HG03342 (cell line): ENCODE data around the gene WDR73.
"Not testable (repeated sequence)": the region's sequence is repeated elsewhere in the genome, so short reads cannot be mapped to it uniquely, and the experiment has no call there.

Experiments
- ATAC-seq: cut with Tn5 transposase; IDR thresholded peaks from one replicate; pipeline ENCODE4 v1.9.1; 2021; ENCODE audit warnings: mild to moderate bottlenecking, moderate library complexity; ENCODE audit not compliant: unreplicated experiment

Gene WDR73

GRCh38 chr15:84658080-84658787, 4.2 kb upstream of the WDR73 start, which contains the start of gene NMB:
Gene NMB (minus strand): TSS chr15:84658199. CDS start chr15:84658152, 47 bp downstream.
- peak; percentile 64 for ATAC-seq

GRCh38 chr15:84657748-84658079, 3.6 kb upstream of the WDR73 start:
- ATAC-seq: no peak

GRCh38 chr15:84656972-84657371, 2.9 kb upstream of the WDR73 start:
- no peak for ATAC-seq

- ATAC-seq: peak; percentile 29
These were observed 788 bp upstream of the WDR73 start for GRCh38 chr15:84654689-84655453.

GRCh38 chr15:84653584-84653909, 536 bp downstream of the WDR73 start:
- ATAC-seq: no peak

DNA sequence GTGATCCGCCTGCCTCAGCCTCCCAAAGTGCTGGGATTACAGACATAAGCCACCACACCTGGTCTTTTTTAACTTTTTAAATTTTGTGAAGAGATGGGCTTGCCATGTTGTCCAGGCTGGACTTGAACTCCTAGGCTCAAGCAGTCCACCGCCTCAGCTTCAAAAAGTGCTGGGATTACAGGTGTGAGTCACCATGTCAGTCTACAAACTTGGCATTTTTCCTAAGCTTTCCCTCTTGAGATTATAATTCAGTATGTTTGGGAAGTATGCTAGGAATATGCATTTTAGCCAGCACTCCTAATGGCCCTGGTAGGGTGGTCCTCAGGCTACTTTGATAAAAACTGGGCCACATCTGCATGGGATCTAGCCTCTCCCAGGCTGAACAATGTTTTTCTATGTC, 4.4 kb downstream of the WDR73 start:
- ATAC-seq: no peak

GRCh38 chr15:84648539-84648938, 5.5 kb downstream of the WDR73 start:
- no peak for ATAC-seq

- ATAC-seq: no peak
These were observed 6.4 kb downstream of the WDR73 start for GRCh38 chr15:84647726-84648125.

DNA sequence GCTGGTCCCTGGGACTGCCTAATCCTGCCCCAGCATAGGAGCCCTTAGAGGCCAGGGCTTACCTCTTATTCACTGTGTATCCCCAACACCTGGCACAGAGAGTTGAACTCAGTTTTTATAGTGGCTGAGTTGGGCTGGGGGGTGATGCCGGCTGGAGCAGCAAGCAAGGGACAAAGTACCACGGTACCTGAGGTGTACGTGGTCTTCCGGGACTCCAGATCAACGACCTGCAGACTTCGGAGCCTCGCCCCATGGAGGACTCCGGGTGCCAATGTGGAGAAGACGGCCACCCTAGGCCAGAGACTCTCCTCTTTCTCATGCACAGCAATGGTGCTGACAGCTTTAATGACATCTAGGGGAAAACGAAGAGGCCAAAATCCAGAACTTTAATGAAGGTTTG, 8.1 kb downstream of the WDR73 start:
- no peak for ATAC-seq

DNA sequence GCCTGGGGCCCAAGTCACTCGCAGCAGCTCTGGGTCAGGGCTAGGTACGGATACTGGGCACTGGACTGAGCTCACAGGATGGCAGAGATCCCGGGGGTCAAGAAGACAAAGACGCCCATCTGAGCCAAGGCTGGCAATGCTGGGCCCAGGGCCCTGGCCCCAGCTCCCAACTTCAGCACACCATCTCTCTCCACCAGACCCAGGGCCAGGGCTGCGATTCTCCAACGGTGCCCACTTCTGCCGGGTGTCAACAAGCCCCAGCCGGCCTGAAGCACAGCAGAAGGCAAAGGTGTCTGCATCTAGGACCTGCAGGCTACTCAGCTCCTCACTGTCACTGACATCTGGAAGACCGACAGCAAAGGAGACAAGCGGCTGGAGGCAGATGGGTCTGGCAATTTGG, 8.6 kb downstream of the WDR73 start:
- ATAC-seq: no peak

GRCh38 chr15:84643838-84644237, 10.2 kb downstream of the WDR73 start:
- ATAC-seq: no peak

DNA sequence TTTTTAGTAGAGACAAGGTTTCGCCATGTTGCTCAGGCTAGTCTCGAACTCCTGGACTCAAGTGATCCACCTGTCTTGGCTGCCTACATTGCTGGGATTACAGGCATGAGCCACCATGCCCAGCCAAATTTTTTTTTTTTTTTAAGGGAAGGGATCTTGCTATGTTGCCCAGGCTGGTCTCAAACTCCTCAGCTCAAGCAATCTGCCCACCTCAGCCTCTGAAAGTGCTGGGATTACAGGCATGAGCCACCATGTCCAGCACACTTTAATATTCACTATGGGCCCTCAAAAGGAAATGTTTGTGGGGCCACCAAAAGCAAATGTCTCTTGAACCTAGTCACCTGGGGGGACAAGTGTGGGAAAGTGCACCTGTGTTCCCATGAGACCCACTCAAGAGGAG, 11.4 kb downstream of the WDR73 start:
- ATAC-seq: not testable (repeated sequence)

DNA sequence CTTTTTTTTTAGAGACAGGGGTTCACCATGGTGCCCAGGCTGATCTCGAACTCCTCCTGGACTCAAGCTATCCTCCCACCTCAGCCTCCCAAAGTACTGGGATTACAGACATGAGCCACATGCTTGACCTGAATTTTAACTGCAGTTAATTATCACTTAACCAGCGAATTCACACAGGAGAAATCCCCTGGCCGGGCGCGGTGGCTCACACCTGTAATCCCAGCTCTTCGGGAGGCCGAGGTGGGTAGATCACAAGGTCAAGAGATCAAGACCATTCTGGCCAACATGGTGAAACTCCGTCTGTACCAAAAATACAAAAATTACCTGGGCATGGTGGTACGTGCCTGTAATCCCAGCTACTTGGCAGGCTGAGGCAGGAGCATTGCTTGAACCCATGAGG, 12.2 kb downstream of the WDR73 start:
- not testable (repeated sequence) for ATAC-seq

GRCh38 chr15:84638103-84638502, 16.0 kb downstream of the WDR73 start:
- ATAC-seq: no peak

DNA sequence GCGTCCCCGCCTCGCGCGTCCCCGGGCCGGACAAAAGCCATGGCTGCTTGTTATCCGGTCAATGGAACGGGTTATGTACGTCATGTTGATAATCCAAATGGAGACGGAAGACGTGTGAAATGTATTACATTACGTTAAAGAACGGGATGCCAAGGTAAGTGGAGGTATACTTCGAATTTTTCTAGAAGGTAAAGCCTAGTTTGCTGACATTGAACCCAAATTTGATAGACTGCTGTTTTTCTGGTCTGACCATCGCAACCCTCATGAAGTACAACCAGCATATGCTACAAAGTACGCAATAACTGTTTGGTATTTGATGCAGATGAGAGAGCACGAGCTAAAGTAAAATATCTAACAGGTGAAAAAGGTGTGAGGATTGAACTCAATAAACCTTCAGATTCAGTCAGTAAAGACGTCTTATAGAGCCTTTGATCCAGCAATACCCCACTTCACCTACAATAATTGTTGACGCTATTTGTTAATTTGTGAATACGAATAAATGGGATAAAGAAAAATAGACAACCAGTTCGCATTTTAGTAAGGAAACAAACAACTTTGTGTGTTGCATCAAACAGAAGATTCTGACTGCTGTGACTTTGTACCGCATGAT, 19.8 kb downstream of the WDR73 start:
- no peak for ATAC-seq

DNA sequence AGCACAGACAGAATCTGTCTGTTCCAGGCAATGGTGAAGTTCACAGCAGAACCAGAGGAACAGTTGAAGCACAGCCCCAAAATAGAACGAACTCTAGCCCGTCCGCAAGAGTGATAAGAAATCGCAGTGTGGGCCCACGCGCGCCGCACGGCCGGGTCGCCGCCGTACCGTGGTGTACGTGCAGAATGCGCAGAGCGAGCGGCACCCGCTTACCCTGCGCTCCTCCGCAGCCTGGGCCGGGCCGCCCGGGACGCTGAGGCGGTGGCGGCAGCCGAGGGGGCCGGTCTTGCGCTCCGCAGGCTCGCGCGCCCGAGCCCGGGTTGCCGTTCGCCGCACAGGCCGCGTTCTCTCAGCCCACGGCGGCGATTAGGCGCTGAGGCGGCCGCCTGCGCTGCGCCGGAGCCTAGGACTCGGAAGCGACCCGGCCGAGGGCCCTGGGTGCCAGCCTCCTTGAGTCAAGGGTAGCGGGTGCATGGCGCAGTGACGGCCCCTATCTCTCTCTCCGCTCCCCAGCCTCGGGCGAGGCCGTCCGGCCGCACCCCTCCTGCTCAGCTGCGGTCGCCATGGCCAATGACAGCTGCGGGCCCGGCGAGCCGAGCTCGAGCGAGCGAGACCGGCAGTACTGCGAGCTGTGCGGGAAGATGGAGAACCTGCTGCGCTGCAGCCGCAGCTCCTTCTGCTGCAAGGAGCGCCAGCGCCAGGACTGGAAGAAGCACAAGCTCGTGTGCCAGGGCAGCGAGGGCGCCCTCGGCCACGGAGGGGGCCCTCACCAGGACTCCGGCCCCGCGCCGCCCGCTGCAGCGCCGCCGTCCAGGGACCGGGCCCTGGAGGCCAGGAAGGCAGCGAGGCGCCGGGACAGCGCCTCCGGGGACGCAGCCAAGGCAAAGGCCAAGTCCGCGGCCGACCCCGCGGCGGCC, 20.5 kb downstream of the WDR73 start:
- peak; percentile 28 for ATAC-seq

DNA sequence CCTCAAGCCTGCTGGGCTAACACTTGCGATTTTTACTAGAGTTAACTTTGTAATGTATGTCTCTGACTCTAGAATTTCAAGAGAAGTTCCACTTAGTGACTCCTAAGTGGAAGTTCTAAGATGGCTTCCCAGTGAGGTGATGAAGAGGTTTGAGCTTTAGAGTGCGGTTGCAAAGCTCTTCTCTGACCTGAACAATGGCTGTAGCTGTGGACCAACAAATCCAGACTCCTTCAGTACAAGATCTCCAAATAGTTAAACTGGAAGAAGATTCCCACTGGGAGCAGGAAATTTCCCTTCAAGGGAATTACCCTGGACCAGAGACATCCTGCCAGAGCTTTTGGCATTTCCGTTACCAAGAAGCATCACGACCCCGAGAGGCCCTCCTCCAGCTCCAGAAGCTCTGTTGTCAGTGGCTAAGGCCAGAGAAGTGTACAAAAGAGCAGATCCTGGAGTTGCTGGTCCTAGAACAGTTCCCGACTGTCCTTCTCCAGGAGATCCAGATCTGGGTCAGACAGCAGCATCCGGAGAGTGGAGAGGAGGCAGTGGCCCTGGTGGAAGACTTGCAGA, 22.3 kb downstream of the WDR73 start:
- ATAC-seq: no peak

DNA sequence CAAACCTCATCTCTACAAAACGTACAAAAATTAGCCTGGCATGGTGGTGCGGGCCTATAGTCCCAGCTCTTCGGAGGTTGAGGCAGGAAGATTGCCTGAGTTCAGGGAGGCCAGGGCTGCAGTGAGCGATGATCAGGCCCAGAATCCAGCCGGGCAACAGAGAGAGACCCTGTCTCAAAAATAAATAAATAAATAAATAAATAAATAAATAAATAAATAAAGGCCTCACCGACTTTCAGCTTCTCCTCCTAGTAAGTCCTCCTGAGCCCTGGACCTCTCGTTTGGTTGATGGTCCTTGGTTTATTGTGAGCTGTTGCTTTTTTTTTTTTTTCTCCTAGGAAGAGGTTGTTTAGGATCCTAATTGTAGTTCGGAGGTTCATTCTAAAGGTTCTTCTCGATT, 25.1 kb downstream of the WDR73 start:
- no peak for ATAC-seq

DNA sequence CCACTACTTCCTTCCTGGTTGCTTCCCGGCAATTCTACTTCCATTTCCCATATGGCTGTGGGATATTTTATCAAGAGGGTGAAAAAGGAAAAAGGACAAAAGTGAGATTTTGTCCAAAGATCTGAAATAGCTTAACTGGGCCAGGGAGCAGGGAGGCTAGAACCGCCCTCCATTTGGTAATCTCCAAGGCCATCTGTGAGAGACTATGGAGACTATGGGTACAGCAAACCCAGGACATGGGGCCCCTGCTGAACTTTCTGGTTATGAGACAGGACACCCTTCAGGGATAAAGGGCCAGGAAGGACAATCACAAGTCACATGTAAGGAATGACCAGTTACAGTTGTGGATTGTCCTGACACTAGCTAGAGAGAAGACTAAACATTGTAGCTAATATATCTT, 29.0 kb downstream of the WDR73 start:
- no peak for ATAC-seq

GRCh38 chr15:84624359-84624758, 29.7 kb downstream of the WDR73 start:
- ATAC-seq: no peak
